Liver (tissue), 3 donors: Measurements from ENCODE around the gene GBP1.

Source experiments
- FOXA2 ChIP-seq: IDR thresholded peaks from 2 replicates; pipeline ENCODE4 v1.6.1; 2016; ENCODE audit warnings: antibody characterized with exemption
- HNF4A ChIP-seq, 2 donors: conservative IDR thresholded peaks; 2 replicates each; pipeline ENCODE4 v1.6.1; 2016; ENCODE audit warnings: antibody characterized with exemption in 2 of 2, mild to moderate bottlenecking in 2 of 2
- JUND ChIP-seq, 2 donors: IDR thresholded peaks; 2 replicates each; pipeline ENCODE4 v1.6.1; 2016; ENCODE audit warnings: antibody characterized with exemption in 2 of 2
- RAD21 ChIP-seq, 2 donors: IDR thresholded peaks; 2 replicates each; pipeline ENCODE4 v1.6.1; 2016; ENCODE audit warnings: antibody characterized with exemption in 2 of 2, mild to moderate bottlenecking in 2 of 2
- SP1 ChIP-seq: IDR thresholded peaks from 2 replicates; pipeline ENCODE4 v1.6.1; 2018; ENCODE audit warnings: antibody characterized with exemption, mild to moderate bottlenecking
- TAF1 ChIP-seq: conservative IDR thresholded peaks from 2 replicates; pipeline ENCODE4 v1.6.1; 2016; ENCODE audit warnings: antibody characterized with exemption, mild to moderate bottlenecking
- TF ChIP-seq, protein P1 (sequence below): fragments of 150-350 bp; IDR thresholded peaks from 2 replicates; pipeline ENCODE4 v1.5.1; 2017; ENCODE audit warnings: improper control_type of control experiment, low read depth, low read length; ENCODE audit not compliant: missing input control
- TF ChIP-seq, protein P2 (sequence below): IDR thresholded peaks from 2 replicates; pipeline ENCODE4 v1.6.1; 2016; ENCODE audit warnings: antibody characterized with exemption, mild to moderate bottlenecking
- TF ChIP-seq, protein P3 (sequence below): IDR thresholded peaks from 2 replicates; pipeline ENCODE4 v1.6.1; 2016; ENCODE audit warnings: antibody characterized with exemption
- TF ChIP-seq, protein P4 (sequence below): IDR thresholded peaks from 2 replicates; pipeline ENCODE4 v1.6.1; 2016; ENCODE audit warnings: antibody characterized with exemption
- donor health status: healthy.
- donor health status: healthy.

DNA sequence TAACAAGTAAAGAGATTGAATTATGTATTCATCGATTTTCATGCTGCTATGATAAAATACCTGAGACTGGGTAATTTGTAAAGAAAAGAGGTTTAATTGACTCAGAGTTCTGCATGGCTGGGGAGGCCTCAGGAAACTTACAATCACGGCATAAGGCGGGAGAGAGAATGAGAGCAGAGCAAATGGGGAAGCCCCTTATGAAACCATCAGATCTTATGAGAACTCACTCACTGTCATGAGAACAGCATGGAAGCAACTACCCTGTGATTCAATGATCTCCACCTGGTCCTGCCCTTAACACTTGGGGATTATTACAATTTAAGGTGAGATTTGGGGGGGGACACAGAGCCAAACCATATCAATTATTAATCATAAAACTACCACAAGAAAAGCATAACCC is 39.1 kb downstream of the GBP1 start:
- TF ChIP-seq SP1 (no peak), RAD21 (IDR thresholded peaks at IDR 0.05) (no peak), JUND (IDR thresholded peaks at IDR 0.05) (no peak), HNF4A (conservative IDR thresholded peaks at IDR 0.05) (no peak), TAF1 (no peak), FOXA2 (no peak)
- TF ChIP-seq, protein P1, sequence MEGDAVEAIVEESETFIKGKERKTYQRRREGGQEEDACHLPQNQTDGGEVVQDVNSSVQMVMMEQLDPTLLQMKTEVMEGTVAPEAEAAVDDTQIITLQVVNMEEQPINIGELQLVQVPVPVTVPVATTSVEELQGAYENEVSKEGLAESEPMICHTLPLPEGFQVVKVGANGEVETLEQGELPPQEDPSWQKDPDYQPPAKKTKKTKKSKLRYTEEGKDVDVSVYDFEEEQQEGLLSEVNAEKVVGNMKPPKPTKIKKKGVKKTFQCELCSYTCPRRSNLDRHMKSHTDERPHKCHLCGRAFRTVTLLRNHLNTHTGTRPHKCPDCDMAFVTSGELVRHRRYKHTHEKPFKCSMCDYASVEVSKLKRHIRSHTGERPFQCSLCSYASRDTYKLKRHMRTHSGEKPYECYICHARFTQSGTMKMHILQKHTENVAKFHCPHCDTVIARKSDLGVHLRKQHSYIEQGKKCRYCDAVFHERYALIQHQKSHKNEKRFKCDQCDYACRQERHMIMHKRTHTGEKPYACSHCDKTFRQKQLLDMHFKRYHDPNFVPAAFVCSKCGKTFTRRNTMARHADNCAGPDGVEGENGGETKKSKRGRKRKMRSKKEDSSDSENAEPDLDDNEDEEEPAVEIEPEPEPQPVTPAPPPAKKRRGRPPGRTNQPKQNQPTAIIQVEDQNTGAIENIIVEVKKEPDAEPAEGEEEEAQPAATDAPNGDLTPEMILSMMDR, result no peak
- TF ChIP-seq, protein P2, sequence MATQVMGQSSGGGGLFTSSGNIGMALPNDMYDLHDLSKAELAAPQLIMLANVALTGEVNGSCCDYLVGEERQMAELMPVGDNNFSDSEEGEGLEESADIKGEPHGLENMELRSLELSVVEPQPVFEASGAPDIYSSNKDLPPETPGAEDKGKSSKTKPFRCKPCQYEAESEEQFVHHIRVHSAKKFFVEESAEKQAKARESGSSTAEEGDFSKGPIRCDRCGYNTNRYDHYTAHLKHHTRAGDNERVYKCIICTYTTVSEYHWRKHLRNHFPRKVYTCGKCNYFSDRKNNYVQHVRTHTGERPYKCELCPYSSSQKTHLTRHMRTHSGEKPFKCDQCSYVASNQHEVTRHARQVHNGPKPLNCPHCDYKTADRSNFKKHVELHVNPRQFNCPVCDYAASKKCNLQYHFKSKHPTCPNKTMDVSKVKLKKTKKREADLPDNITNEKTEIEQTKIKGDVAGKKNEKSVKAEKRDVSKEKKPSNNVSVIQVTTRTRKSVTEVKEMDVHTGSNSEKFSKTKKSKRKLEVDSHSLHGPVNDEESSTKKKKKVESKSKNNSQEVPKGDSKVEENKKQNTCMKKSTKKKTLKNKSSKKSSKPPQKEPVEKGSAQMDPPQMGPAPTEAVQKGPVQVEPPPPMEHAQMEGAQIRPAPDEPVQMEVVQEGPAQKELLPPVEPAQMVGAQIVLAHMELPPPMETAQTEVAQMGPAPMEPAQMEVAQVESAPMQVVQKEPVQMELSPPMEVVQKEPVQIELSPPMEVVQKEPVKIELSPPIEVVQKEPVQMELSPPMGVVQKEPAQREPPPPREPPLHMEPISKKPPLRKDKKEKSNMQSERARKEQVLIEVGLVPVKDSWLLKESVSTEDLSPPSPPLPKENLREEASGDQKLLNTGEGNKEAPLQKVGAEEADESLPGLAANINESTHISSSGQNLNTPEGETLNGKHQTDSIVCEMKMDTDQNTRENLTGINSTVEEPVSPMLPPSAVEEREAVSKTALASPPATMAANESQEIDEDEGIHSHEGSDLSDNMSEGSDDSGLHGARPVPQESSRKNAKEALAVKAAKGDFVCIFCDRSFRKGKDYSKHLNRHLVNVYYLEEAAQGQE, result no peak
- TF ChIP-seq, protein P3, sequence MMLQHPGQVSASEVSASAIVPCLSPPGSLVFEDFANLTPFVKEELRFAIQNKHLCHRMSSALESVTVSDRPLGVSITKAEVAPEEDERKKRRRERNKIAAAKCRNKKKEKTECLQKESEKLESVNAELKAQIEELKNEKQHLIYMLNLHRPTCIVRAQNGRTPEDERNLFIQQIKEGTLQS, result no peak
- TF ChIP-seq, protein P4, sequence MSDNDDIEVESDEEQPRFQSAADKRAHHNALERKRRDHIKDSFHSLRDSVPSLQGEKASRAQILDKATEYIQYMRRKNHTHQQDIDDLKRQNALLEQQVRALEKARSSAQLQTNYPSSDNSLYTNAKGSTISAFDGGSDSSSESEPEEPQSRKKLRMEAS, result no peak
